ENCODE results near the gene PARP6. TPM values are rescaled to one million over a fixed set of nuclear protein-coding genes. Genes with fewer than 3 reads are reported as not detected.

PARP6 gene
- total and polyA plus RNA-seq, 2 of the 8 experiments (the other 6 are each of a cell fraction or from before 2014, with no cell fraction given) = 39.8 to 45.3 TPM

DNA sequence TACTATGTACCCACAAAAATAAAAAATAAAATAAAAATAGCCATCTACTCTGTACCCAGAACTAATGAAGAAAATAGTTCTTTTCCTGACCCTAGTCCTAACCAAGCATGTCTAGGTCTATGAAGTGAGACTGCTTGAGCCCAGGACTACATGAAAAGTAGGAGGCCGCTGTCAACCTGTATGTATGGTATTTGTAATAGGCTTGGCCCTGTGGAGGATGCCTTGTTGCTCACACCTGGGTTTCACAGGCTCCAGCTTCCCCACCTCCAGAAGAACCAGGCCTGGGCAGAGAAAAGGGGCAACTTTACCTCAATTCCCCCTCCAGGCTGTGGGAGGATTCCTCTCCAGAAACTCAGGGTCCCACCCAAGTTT, 34.5 kb downstream of the PARP6 start:
- Histone ChIP-seq H2BK5ac (ENCODE audit: low read depth, low read length) (no peak overlapping the region; the same call in 1 of the 2 replicates), H4K5ac (ENCODE audit: insufficient read length, low read depth, low read length) (no peak overlapping the region), H3K9me3 (ENCODE audit: insufficient read depth in 2 of 2, low read depth in 1 of 2, low read length in 1 of 2) (no peaks in the 10 kb centered on the region), H3K27me3 (replicated peaks in 1 of 4; ENCODE audit: control insufficient read depth in 3 of 4, extremely low read depth in 1 of 4, insufficient read depth in 3 of 4, low read length in 3 of 4) (peaks cover 21 to 83% (median 53%) of the 10 kb centered on the region in 4 experiments), H3K79me1 (ENCODE audit: low read depth, low read length) (no peaks in the 10 kb centered on the region), H3K14ac (ENCODE audit: insufficient read length) (no peak overlapping the region), H3K56ac (replicated peaks; ENCODE audit: insufficient read length, low read depth, low read length) (no peak overlapping the region), H3K36me3 (ENCODE audit: control insufficient read depth in 2 of 4, insufficient read depth in 4 of 4, low read length in 3 of 4) (peaks cover 3 to 22% (median 15%) of the 10 kb centered on the region in 4 experiments; a peak in 6 of 8 replicates), H2AFZ (ENCODE audit: low read length) (no peak overlapping the region), H2BK20ac (ENCODE audit: low read length) (no peak overlapping the region), H3K27ac (ENCODE audit: low read depth, low read length) (no peak overlapping the region), H3K4me3 (ENCODE audit: extremely low read depth in 1 of 4, insufficient read depth in 2 of 4, low read depth in 3 of 4, low read length in 4 of 4) (no peak overlapping the region), H2BK15ac (ENCODE audit: low read length) (no peak overlapping the region), H2BK120ac (replicated peaks; ENCODE audit: low read depth, low read length) (no peak overlapping the region), H3K4me1 (replicated peaks in 1 of 4; ENCODE audit: control insufficient read depth in 3 of 4, insufficient read depth in 4 of 4, low read length in 3 of 4) (peaks cover 0 to 10% (median 4%) of the 10 kb centered on the region in 4 experiments; a peak in 4 of 7 replicates), H4K91ac (replicated peaks; ENCODE audit: insufficient read length, low read length) (no peak overlapping the region), H4K8ac (ENCODE audit: extremely low read depth, insufficient read depth, low read length) (no peak overlapping the region), H3K18ac (ENCODE audit: extremely low read depth, low read length) (no peak overlapping the region), H3K4me2 (ENCODE audit: insufficient read depth in 1 of 2, low read depth in 2 of 2, low read length in 2 of 2) (no peak overlapping the region), H3K23me2 (ENCODE audit: low read depth, low read length) (no peaks in the 10 kb centered on the region), H3K9ac (replicated peaks in 1 of 4; ENCODE audit: extremely low read depth in 1 of 4, low read depth in 3 of 4, low read length in 3 of 4) (no peak overlapping the region), H4K20me1 (replicated peaks in 1 of 2; ENCODE audit: control insufficient read depth in 1 of 2, insufficient read depth in 2 of 2, low read length in 2 of 2) (peaks cover 7% of the 10 kb centered on the region in 2 experiments), H2BK12ac (ENCODE audit: low read depth, low read length) (no peak overlapping the region), H3K4ac (replicated peaks; ENCODE audit: insufficient read length, low read depth, low read length) (no peak overlapping the region), H3K23ac (ENCODE audit: insufficient read length) (no peak overlapping the region), H2AK5ac (ENCODE audit: low read depth, low read length) (no peak overlapping the region), H3K79me2 (ENCODE audit: control insufficient read depth in 1 of 2, insufficient read depth in 2 of 2, low read length in 2 of 2) (no peaks in the 10 kb centered on the region)
- no peak for FAIRE-seq
- WGBS, 2 experiments (ENCODE audit: extremely low coverage in 1 of 2, insufficient coverage in 1 of 2, insufficient read length in 1 of 2, insufficient replicate concordance in 2 of 2, low coverage in 1 of 2, low lambda C conversion rate in 2 of 2, missing lambda C conversion rate in 1 of 2) = 85% methylated on average over 1 of the region's 1 CpG; no CpG with 5 or more reads in 1 of the 2 experiments
- no peak for DNase-seq (ENCODE audit: low read depth in 1 of 2, low spot score in 2 of 2)
- POLR2A ChIA-PET (ENCODE audit: partially characterized antibody) = interaction anchor here (0.6 to 1.8 kb wide), 5 partner anchors 11 to 41 kb away, joined by 3 to 9 read pairs (median 3); partner anchors contain the start of gene GRAMD2A
- CTCF ChIA-PET (ENCODE audit: partially characterized antibody) = interaction anchor here (1.1 to 4.7 kb wide), 2 partner anchors 10 to 35 kb away, joined by 3 to 29 read pairs; no protein-coding TSS in a partner anchor
- TF ChIP-seq, protein P1, sequence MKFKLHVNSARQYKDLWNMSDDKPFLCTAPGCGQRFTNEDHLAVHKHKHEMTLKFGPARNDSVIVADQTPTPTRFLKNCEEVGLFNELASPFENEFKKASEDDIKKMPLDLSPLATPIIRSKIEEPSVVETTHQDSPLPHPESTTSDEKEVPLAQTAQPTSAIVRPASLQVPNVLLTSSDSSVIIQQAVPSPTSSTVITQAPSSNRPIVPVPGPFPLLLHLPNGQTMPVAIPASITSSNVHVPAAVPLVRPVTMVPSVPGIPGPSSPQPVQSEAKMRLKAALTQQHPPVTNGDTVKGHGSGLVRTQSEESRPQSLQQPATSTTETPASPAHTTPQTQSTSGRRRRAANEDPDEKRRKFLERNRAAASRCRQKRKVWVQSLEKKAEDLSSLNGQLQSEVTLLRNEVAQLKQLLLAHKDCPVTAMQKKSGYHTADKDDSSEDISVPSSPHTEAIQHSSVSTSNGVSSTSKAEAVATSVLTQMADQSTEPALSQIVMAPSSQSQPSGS (IDR thresholded peaks at IDR 0.05; ENCODE audit: low read length) = no peak
- no peak for TF ChIP-seq ZNF274 (IDR thresholded peaks at IDR 0.05; ENCODE audit: borderline replicate concordance, extremely low read depth, low read length)
- TF ChIP-seq TBP (IDR thresholded peaks at IDR 0.05; ENCODE audit: low read depth, low read length) = no peak
- TF ChIP-seq TEAD4 (IDR thresholded peaks at IDR 0.05; ENCODE audit: low read depth, low read length) = no peak
- no peak for TF ChIP-seq FOSL1 (IDR thresholded peaks at IDR 0.05; ENCODE audit: insufficient read depth, low read depth, low read length)
- no peak for TF ChIP-seq SUZ12 (IDR thresholded peaks at IDR 0.05; ENCODE audit: low read length)
- TF ChIP-seq, protein P2, sequence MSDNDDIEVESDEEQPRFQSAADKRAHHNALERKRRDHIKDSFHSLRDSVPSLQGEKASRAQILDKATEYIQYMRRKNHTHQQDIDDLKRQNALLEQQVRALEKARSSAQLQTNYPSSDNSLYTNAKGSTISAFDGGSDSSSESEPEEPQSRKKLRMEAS (IDR thresholded peaks at IDR 0.05) = no peak
- TF ChIP-seq CBX5 (IDR thresholded peaks at IDR 0.05; ENCODE audit: low read depth, low read length) = no peak
- no peak for TF ChIP-seq KDM1A (IDR thresholded peaks at IDR 0.05; ENCODE audit: borderline replicate concordance, low read length)
- no peak for TF ChIP-seq SIN3A (conservative IDR thresholded peaks at IDR 0.05 in 1 of 2, IDR thresholded peaks at IDR 0.05 in 1 of 2; ENCODE audit: low read depth in 1 of 2, low read length in 2 of 2)
- no peak for TF ChIP-seq ASH2L (IDR thresholded peaks at IDR 0.05; ENCODE audit: low read length)
- no peak for TF ChIP-seq KDM5A (IDR thresholded peaks at IDR 0.05; ENCODE audit: low read length)

All from H1 (cell line).